ENCODE data around the gene RIOX2.

RIOX2 gene

GRCh38 chr3:97954228-97954827, 17.9 kb downstream of the RIOX2 start:
- no peak for DNase-seq (ENCODE audit: low spot score)

DNA sequence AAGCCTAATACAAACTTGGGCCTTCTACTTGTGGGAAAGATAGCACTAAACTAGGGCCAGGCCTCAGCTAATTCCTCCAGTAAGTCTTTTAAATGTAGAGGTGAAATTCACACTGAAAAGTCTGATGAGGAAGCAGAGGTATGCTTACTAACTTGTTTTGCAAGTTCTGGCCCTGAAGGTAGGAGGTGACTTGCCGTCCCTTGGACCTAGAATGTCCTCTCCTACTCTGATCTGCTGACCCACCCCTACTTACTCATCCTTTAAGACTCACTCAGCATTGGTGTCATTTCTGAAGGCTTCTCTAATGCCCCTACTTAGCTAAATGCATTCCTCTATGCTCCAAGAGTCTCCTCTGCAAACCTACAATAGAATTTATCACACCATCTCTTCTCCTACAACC, 19.4 kb downstream of the RIOX2 start:
- DNase-seq (ENCODE audit: low spot score) = no peak

GRCh38 chr3:97952280-97952679, 20.0 kb downstream of the RIOX2 start:
- DNase-seq (ENCODE audit: low spot score) = peak; percentile 53

DNA sequence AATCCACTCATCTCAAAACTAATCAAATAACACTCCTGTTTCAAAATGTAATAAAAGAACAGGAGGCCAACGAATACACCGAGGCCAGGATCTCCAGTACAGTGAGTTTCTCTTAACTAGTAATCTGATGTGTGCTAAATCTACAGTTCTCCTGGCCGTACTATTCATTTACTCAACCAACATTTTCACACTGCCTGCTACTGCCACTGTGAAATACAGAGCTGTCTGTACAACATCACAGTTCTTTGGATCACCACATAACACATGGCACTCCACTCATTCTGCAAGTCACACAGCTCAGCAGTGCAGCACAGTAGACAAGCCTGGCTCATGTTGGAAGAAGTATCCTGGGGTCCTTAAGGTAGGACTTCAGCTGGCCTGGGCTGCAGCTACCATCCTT, 21.9 kb downstream of the RIOX2 start:
- DNase-seq (ENCODE audit: low spot score) = no peak

DNA sequence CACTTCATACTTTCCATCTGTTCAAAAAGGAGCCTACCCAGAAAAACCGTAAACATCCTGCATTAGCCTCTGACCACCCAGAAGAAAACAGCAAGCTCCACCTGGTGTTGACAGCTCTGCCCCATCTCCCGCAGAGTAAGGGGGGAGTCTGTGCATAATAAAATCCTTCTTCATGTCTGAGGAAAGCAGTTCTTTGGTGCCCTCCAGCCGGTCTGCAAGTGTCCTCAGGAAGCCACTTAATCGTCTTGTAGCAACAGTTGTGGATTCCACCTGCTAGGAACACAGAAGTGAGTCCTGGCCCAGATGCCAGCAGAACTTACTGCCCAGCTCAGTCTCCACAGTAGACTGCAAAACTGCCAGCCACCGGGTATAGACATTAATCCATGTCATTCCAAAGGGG, 22.5 kb downstream of the RIOX2 start:
- DNase-seq (ENCODE audit: low spot score) = no peak

GRCh38 chr3:97949110-97949485, 23.1 kb downstream of the RIOX2 start:
- DNase-seq (ENCODE audit: low spot score) = no peak

DNA sequence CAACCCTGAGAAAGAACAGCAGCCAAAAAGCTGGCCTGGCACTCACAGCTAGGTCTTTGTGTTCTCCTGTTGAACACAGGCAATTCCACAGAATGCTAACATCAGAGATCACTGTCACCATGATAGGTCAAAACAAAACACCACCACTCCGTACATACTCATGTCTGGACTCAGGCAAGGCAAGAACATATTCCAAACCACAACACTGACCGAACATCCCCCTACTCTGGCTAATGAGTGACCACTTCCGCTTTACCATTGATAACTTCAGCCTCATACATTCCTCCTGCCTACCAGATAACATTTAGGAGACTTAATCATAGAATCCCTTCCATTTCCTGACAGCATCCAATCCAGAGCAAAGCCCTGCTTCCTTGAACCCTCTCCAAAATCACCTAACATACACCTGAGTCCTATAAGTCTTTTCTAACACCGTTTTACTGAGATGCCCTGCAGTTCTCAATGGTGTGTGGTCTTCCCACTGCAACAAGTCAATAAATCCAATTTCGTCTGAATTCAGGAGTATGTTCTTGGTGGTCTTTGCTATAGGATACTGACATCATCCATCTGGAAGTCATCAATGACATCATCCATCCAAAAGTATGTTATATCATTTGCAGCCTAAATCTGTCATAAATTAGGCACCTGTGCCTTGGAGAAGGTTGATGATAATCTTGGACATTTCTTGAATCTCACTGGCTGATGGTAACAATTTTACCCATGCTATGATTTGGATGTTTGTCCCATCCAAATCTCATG, 23.7 kb downstream of the RIOX2 start:
- DNase-seq (ENCODE audit: low spot score) = no peak

- no peak for DNase-seq (ENCODE audit: low spot score)
Observed at GRCh38 chr3:97942801-97943546, 29.3 kb downstream of the RIOX2 start.

GRCh38 chr3:97940034-97940433, 32.2 kb downstream of the RIOX2 start:
- DNase-seq (ENCODE audit: low spot score) = no peak

DNA sequence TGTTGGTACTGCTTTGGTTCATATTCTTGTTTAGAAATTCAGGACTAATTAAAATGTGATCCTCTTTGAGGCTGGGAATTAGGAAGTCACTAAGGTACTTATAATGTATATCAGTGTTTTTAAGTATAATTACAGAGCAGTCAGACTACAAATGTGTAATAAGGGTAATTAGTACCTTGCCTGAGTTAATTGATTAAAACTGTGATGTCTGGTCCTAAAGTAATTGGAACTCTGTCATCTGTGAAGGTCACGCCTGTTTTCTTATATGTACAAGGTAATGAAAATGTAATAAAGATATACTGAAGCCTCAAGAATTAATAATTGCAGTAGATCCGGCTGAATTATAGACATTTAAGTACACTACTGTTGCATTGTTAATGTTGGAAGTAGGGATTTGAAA, 32.8 kb downstream of the RIOX2 start:
- no peak for DNase-seq (ENCODE audit: low spot score)

- DNase-seq (ENCODE audit: low spot score) = no peak
Observed at GRCh38 chr3:97938444-97938843, 33.8 kb downstream of the RIOX2 start.

DNA sequence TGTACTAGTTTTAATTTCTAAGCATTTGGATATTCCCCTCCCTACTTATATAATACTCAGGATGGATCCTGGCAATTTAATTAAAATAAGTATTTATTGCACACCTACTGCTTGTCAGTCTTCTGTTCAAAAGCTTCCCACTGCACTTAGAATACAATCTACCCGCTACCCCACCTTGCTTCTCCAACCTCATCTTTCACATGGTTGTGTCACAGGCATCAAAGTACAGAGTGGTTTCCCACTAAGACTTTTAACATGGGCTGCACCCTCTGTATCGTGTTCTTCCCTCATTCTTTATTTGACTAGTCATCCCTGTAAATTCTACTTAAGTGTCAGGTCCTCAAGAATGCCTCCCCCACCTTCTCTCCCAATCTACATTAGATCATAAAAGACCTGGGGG, 35.0 kb downstream of the RIOX2 start:
- DNase-seq (ENCODE audit: low spot score) = no peak

GRCh38 chr3:97935842-97936241, 36.4 kb downstream of the RIOX2 start:
- no peak for DNase-seq (ENCODE audit: low spot score)

DNA sequence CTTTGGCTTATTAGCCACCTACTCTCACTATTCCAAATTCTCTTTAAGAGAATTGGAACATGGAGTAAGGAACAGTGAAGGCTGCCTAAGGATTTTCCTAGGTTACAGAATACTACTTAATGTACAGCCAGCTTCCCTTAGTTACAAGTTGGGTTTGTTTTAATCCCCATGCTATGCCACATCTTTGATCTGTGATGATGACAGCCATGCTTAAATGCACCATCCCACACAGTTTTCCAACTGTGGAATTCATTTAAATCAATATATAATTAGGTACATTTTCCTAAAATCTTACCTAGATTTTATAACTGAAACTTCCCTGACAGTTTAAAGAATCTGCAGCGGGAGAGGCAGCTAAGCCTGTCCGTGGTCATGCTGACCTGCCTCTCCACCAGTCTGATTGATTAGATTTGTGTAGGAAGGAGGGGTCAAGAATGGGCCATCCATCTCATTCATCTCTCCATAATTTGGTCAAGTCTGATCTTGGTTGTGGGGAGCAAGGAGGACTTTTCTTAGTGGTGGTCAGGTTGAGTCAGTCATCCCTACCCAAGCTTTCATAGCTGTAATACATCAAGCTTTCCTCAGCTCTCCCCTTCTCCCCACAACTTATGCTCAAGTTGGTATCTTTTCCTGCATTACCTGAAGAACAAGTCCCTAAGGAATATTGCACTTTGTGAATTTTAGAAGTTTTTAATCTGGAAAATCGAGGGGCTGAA, 37.1 kb downstream of the RIOX2 start:
- DNase-seq (ENCODE audit: low spot score) = no peak

DNA sequence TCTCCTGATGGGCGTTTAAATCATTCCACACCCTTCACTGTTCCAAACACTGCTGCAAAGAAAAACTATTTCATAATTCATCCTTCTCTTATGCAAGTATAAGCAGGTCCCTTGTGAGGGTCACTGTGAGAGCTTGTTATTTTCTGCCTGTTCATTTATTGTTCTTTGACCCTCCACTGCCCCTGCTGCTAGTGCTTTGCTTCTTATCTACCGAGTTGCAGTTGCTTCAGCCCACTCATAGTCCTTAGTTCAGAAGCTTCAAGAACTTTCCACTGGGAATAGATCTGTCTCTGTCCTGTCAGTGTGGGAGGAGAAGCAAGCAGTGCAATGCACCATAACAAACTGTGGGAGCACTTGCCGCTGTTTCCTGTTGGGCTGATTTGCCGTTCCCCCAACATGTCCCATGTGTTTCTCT, 39.8 kb downstream of the RIOX2 start:
- no peak for DNase-seq (ENCODE audit: low spot score)

DNA sequence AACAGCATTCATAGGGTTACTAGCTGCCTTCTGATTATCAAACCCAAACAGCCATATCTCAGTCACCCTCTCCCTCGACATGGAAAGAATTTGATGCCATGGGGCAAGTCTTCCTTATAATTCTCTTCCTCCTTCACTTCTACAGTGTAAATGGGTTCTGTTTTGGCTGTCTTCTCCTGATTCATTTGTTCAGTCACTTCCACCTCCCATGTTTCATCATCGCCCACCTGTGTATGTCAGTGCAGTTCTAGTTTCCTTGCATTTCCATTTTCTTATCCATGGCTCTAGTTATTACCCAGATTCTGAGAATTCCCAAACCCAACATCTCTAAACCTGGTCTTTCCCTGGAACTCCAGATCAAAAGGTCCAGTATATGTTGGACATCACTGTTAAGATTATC, 41.0 kb downstream of the RIOX2 start:
- no peak for DNase-seq (ENCODE audit: low spot score)

- DNase-seq (ENCODE audit: low spot score) = no peak
Observed at GRCh38 chr3:97930018-97930417, 42.2 kb downstream of the RIOX2 start.

GRCh38 chr3:97928986-97929385, 43.2 kb downstream of the RIOX2 start:
- DNase-seq (ENCODE audit: low spot score) = no peak

- DNase-seq (ENCODE audit: low spot score) = no peak
Observed at GRCh38 chr3:97927704-97928103, 44.5 kb downstream of the RIOX2 start.

DNA sequence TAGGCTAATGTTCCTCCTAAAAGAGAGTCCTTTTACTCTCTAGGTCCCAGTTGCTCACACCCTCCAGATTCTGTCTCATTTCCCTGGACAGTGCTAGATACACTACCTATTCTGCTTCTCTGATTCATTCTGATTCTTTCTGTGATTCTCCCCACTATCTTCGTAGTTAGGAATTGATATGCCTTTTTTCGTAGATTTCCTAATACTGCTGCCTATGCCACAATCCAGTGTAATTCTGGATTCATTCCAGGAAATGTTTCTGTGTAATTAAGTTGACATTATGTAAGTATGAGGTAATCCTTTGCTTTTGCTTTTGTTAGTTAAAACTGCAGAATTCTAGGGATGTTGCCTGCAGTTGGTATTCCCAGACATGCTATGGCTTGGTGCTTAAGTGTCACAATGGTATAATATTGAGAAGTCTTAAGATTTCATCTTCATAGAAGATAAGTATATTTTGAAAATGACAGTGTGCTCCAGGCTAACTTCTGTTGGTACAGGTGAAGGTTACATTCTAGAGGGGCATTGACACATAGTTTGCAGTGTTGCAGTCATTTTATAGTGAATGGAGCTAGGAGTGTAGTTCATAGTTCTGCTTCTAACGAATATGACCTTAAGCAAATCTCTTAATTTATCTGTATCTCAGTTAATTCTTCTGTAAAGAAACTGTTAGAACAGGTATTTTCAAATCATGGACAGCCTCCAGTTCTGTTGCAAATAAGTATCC, 54.3 kb downstream of the RIOX2 start:
- peak; percentile 15 for DNase-seq (ENCODE audit: low spot score)

GRCh38 chr3:97916576-97916975, 55.7 kb downstream of the RIOX2 start:
- DNase-seq (ENCODE audit: low spot score) = no peak

GRCh38 chr3:97914388-97914787, 57.8 kb downstream of the RIOX2 start:
- DNase-seq (ENCODE audit: low spot score) = no peak

All from AG08395 (cell line).